Endothelial cell of umbilical vein (primary cell): Measurements from ENCODE around the gene FRRS1.

Experiments
- EZH2 ChIP-seq: IDR thresholded peaks from 2 replicates; pipeline ENCODE4 v1.6.1; 2012; ENCODE audit warnings: borderline replicate concordance, low read depth, mild to moderate bottlenecking, moderate library complexity, low read length, inconsistent platforms; ENCODE audit not compliant: severe bottlenecking
- GATA2 ChIP-seq: IDR thresholded peaks from 2 replicates; pipeline ENCODE4 v1.7.0; 2011; ENCODE audit warnings: low read depth, mild to moderate bottlenecking, moderate library complexity, mixed read lengths, low read length; ENCODE audit not compliant: insufficient read length, insufficient read depth
- MYC ChIP-seq: IDR thresholded peaks from one replicate; pipeline ENCODE4 v1.6.1; 2011; ENCODE audit warnings: mild to moderate bottlenecking, low read depth, low read length
- POLR2A ChIP-seq: IDR thresholded peaks from 2 replicates; pipeline ENCODE4 v1.6.1; 2012; ENCODE audit warnings: low read depth, mild to moderate bottlenecking, control low read depth, low read length
- POLR2AphosphoS5 ChIP-seq: IDR thresholded peaks from 2 replicates; pipeline ENCODE4 v1.6.1; 2012; ENCODE audit warnings: low read depth, mild to moderate bottlenecking, control low read depth, low read length, moderate library complexity; ENCODE audit not compliant: insufficient read depth
- TF ChIP-seq, protein P1 (sequence below), 2 donors: IDR thresholded peaks; 1 replicate in 1 of 2; 2 replicates in 1 of 2; pipeline ENCODE4 v1.5.1; 2011; ENCODE audit warnings: low read length in 2 of 2, mild to moderate bottlenecking in 2 of 2, moderate library complexity in 2 of 2, control low read depth in 1 of 2, inconsistent platforms in 1 of 2, low read depth in 1 of 2; ENCODE audit not compliant: insufficient read depth in 1 of 2; ENCODE audit errors: extremely low read depth in 1 of 2
- TF ChIP-seq, protein P2 (sequence below): IDR thresholded peaks from 2 replicates; pipeline ENCODE4 v1.6.1; 2011; ENCODE audit not compliant: insufficient read depth, insufficient read length

DNA sequence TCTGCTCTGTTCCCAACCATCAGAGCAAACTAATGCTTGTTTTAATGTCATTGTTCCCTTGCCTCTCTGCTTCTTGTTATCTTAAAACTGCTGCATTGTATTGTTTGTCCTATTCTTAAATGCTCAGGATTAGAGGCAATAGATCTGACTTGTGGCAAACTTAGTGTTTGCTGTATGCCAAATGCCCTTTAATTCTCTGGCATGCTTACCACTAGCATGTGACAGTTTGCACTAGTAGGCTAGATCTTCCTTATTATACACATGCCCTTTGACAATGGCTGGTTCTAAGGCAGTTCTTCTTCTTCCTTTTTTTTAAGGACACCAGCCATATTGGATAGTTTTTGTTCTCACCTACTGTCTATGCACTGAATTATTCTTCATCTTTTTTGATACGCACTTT, 90.4 kb downstream of the FRRS1 start:
- TF ChIP-seq, protein P1, sequence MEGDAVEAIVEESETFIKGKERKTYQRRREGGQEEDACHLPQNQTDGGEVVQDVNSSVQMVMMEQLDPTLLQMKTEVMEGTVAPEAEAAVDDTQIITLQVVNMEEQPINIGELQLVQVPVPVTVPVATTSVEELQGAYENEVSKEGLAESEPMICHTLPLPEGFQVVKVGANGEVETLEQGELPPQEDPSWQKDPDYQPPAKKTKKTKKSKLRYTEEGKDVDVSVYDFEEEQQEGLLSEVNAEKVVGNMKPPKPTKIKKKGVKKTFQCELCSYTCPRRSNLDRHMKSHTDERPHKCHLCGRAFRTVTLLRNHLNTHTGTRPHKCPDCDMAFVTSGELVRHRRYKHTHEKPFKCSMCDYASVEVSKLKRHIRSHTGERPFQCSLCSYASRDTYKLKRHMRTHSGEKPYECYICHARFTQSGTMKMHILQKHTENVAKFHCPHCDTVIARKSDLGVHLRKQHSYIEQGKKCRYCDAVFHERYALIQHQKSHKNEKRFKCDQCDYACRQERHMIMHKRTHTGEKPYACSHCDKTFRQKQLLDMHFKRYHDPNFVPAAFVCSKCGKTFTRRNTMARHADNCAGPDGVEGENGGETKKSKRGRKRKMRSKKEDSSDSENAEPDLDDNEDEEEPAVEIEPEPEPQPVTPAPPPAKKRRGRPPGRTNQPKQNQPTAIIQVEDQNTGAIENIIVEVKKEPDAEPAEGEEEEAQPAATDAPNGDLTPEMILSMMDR (IDR thresholded peaks at IDR 0.05; ENCODE audit: extremely low read depth in 1 of 2, insufficient read depth in 1 of 2, low read depth in 1 of 2, low read length in 2 of 2), result no peak
- TF ChIP-seq POLR2AphosphoS5 (no peak), POLR2A (no peak), EZH2 (no peak), GATA2 (no peak), MYC (no peak)
- TF ChIP-seq, protein P2, sequence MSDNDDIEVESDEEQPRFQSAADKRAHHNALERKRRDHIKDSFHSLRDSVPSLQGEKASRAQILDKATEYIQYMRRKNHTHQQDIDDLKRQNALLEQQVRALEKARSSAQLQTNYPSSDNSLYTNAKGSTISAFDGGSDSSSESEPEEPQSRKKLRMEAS, result no peak
